GM12865 (cell line): ENCODE results near the gene HPSE2.

Source experiments
- DNase-seq: peaks from one replicate; pipeline ENCODE4 v3.0.0; 2010; ENCODE audit warnings: low read depth
- H3K4me3 ChIP-seq: 2 replicates; pipeline ENCODE4 v1.5.1; 2011; ENCODE audit warnings: mild to moderate bottlenecking, low read depth, low read length, control low read depth
- TF ChIP-seq, protein P1 (sequence below): IDR thresholded peaks from 2 replicates; pipeline ENCODE4 v1.5.1; 2011; ENCODE audit warnings: low read length, control low read depth, low read depth, inconsistent platforms; ENCODE audit not compliant: insufficient read depth; ENCODE audit errors: missing control alignments

HPSE2 gene

DNA sequence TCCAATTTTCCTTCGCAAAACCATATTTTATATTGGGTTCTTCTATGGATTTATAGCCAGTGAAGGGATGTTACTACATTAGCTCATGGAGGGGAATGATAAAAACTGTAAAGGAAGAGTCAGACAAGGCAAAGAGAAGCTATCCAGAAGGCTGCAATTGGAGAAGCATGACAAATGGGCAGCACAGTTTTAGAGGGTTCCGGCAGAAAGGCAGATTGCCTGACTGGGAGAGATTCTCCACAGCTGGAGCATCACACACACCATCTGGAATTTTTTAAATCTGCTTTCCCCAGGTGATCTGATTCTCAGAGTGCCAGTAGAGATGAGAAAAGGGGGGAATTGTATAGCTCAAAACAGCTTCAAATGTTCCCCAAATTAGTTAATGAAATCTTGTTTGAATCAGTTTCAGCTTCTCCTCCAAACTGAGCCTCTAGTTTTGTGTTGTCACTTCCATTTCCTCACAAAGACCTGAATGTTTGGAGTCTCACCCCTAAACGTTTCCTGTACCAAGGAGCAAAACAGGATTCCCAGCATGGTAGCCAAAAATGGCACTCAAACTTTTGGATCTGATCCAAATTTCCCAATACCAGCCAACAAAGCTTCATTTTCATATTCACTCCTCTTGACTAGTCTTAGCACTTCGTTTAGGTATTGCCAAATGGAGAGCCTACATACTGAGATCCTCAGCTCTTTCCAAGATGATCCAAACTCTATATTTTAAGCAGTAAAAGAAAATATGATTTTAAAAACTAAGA, 177.5 kb downstream of the HPSE2 start:
- no peak overlapping the region for H3K4me3 ChIP-seq
- no peak for DNase-seq
- TF ChIP-seq, protein P1, sequence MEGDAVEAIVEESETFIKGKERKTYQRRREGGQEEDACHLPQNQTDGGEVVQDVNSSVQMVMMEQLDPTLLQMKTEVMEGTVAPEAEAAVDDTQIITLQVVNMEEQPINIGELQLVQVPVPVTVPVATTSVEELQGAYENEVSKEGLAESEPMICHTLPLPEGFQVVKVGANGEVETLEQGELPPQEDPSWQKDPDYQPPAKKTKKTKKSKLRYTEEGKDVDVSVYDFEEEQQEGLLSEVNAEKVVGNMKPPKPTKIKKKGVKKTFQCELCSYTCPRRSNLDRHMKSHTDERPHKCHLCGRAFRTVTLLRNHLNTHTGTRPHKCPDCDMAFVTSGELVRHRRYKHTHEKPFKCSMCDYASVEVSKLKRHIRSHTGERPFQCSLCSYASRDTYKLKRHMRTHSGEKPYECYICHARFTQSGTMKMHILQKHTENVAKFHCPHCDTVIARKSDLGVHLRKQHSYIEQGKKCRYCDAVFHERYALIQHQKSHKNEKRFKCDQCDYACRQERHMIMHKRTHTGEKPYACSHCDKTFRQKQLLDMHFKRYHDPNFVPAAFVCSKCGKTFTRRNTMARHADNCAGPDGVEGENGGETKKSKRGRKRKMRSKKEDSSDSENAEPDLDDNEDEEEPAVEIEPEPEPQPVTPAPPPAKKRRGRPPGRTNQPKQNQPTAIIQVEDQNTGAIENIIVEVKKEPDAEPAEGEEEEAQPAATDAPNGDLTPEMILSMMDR = no peak

DNA sequence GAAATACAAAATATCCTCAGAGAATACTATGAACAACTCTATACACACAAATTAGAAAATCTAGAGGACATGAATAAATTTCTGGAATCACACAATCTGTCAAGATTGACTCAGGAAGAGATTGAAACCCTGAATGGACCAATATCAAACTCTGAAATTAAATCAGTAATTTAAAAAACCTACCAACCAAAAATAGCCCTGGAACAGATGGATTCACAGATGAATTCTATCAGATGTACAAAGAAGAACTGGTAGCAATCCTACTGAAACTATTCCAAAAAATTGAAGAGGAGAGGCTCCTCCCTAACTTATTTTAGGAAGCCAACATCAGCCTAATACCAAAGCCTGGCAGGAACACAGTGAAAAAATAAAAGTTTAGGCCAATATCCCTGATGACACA, 190.0 kb downstream of the HPSE2 start:
- DNase-seq = no peak
- TF ChIP-seq, protein P1 = no peak

DNA sequence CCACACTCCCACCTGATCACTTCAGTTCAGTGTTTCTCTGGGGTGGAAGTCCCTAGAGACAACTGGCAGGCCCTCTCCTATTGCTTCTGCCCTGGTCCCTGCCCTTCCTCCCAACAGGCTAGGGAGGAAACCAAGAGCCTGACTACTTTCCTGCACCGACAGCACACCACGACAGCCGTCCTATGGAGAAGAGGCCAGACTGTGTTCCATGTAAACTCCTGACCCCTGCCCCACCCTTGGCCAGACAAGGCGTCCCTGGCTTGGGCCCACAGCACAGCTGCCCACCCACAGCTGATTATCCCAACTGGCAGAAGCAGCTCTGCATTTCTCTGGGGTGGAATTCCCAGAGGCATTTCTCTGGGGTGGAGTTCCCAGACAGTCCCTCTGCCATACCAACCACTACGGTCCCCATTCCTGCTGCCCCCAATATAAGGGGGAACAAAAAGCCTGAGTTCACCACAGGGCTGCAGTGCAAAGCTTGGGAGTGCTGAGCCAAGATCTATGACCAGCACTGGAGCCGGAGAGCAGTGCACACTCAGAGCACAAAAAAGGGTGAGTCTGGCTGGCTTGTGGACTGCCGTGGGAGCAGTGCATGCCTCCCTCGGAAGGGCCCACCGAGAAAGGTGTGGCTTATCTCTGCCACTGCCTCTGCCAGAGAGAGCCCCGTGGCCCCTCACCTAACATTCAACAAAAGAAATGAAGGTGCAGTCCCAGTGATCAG, 193.4 kb downstream of the HPSE2 start:
- TF ChIP-seq, protein P1 = no peak
- no peak overlapping the region for H3K4me3 ChIP-seq
- no peak for DNase-seq

More for the DNA sequence above, 190.0 kb downstream of the HPSE2 start:
- H3K4me3 ChIP-seq = no peak overlapping the region

DNA sequence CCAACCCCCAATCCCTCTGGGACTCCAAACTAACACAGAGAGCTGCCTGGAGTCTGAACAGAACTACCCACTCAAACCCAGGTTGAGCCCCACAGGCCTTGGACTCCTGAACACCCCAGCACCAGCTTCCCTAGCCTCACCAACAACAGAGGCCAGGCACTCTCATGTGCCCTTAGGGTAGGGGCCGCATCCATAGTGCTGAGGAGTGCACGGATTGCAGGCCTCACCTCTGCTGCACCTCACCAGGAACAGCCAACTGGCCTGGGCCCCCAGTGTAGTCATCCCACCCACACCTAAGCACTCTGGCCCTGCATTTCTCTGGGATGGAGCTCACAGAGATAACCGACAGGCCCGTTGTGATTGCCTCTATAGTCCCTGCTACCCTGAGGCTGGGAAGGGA, 194.2 kb downstream of the HPSE2 start:
- DNase-seq = no peak
- H3K4me3 ChIP-seq = no peak overlapping the region
- TF ChIP-seq, protein P1 = no peak

DNA sequence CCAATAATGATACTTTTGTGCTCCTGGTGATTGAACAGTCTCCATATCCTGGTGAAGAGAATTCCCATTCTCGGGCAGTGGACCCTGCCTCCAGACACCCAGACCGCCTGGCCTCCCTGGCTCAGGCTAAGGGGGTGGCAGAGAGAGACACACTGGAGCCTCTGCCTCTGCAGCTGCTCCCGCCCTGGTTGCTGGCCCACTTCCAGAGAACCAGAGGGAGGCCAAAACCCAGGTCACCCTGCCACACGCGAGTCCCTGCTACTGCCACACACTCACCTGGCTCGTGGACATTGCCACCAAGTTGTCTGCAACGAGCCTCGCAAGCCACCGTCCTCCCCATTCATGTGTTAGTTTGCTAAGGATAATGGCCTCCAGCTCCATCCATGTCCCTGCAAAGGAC, 221.8 kb downstream of the HPSE2 start:
- TF ChIP-seq, protein P1 = no peak
- DNase-seq = no peak
- no peak overlapping the region for H3K4me3 ChIP-seq

DNA sequence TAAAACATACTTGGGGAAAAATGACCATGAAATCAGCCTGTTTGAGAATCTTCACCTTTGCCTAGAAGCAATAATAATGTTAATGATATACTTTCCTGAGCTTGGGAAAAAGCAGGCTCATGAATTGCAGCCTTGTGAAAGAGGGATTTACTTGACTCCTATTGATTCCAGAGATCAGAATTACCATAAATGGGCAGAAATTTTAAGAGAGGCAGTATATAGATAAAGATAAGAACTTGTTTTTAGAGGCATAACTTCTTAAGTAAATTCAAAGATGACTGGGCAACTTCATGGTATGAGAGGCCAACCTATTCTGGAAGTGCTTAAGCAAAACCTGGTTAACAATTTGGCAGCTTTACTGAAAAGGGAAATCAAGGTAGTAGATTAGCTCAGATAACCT, 225.4 kb downstream of the HPSE2 start:
- no peak for DNase-seq
- TF ChIP-seq, protein P1 = no peak
- H3K4me3 ChIP-seq = no peak overlapping the region

DNA sequence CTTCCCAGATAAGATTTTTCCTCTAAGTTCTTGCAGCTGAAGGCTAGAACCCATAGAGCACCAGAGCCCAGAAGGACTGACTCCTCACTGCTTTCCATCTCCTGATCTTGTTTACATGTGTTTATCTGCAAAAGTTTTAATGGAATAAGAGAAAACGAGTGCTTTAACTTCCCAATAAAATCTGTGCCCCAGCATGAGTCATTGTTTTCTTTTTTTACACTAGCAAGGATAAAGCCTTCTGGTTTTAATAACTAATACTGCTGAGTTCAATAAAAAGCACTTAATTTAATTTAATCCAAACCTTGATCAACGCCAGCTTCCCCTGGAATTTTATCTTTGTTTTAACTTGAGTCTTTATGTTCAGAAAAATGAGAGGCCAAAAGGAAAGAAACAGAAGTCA, 227.6 kb downstream of the HPSE2 start:
- no peak for DNase-seq
- no peak overlapping the region for H3K4me3 ChIP-seq
- TF ChIP-seq, protein P1 = no peak
